ENCODE results near the gene PHF2.
"Not testable (repeated sequence)": the region's sequence is repeated elsewhere in the genome, so short reads cannot be mapped to it uniquely, and the experiment has no call there.

PHF2 gene

DNA sequence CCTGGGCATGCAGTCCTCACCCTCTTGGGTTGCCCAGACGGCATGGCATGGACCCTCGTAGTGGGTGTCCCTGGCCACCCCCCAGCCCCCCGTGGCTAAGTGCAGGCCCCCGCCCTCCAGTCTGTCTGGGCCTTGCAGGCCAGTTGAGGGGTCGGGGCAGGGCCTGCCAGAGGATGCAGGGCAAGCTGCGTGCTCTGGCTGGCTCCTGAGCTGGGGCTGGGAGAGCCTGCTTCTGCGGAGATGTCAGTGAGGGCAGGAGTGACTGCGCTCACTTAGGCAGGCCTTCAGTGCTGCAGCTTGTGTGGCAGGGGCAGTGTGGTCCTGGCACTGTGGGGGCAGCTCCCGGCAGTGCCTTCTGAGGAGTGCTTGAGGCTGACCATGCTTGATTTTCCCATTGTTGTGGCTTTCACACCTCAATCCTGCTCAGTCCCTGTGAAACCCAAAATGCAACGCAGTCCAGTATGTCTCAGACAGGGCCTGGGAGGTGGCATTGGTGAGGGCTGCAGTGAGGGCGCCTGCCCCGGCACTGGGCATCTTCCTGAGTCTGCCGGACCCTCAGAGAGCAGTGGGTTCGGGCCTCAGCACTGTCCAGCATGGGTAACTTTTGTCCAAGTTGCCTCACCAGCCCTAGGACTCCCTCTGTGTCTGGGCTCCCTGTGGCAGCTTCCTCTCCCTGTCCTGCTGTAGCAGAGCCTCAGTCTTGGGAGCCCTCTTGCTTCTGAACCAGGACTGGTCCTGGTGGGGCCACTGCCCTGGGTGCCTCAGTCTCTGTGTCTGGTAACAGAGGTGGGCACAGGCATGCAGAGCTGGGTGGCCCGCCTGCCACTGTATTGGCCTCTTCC is 93.0 kb downstream of the PHF2 start:
- no peak for DNase-seq

DNA sequence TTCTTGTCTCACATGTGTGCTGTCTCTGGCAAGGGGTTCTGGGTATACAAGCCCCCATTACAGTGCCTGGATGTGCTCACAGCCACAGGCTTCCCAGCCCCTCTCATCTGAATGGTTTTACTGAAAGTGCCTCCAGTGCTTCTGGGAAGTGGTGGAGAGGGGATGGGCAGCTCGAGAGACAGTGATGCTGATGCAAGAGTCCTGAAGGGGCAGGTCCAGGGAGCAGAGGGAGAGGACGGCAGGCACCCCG is 93.5 kb downstream of the PHF2 start:
- no peak for DNase-seq

DNA sequence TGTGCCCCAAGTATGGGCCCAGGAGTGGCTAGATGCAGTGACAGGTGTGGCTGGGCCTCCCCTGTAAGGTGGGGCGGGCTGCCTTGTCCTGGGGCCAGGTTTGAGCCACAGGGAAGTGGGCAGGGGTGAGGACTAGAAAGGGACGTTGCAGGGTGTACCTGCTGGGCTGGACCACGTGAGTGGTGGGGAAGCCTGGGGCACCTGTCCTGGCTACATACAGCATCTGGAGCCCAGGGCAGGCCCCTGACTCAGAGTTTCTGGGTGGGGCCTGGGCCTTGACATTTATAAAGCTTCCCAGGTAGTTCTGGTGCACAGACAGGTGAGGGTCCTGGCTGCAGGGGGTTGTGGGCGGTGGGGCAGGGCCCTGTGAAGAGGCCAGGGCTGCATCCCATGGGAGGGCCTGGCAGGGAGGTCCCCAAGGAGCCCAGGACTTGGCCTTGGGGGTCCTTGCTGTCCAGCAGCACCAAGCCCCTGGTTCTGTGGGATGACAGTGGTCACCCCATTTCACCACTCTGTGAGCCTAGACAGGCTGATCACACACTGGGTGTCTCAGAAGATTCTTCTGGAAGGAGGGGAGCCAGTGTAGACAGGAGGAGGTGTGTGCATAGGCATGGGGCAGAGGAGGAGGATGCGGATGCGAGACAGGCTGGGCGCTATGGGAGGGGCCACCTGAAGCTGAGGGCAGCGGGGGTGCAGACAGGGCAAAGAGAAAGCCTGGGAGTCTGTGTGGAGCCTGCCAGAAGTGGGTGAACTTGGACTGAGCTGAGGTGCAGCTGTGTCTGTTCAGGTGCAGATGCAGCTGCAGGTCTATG is 94.0 kb downstream of the PHF2 start:
- DNase-seq, result no peak

DNA sequence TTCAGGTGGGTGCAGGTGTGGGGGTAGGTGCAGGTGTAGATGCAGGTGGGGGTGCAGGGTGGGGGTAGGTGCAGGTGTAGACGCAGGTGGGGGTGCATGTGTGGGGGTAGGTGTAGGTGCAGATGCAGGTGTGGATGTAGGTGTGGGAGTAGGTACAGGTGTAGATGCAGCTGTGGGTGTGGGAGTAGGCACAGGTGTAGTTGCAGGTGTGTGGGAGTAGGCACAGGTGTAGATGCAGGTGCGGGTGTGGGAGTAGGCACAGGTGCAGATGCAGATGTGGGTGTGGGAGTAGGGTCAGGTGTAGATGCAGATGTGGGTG is 94.6 kb downstream of the PHF2 start:
- no peak for DNase-seq

DNA sequence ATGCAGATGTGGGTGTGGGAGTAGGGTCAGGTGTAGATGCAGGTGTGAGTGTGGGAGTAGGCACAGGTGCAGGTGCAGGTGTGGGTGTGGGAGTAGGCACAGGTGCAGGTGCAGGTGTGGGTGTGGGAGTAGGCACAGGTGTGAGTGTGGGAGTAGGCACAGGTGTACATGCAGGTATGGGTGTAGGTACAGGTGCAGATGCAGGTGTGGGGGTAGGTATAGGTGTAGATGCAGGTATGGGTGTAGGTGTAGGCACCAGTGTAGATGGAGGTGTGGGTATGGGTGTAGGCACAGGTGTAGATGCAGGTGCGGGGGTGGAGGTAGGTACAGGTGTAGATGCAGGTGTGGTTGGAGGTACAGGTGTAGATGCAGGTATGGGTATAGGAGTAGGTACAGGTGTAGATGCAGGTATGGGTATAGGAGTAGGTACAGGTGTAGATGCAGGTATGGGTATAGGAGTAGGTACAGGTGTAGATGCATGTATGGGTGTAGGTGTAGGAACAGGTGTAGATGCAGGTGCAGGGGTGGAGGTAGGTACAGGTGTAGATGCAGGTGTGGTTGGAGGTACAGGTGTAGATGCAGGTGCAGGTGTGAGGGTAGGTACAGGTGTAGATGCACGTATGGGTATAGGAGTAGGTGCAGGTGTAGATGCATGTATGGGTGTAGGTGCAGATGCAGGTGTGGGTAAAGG is 96.1 kb downstream of the PHF2 start:
- DNase-seq, result not testable (repeated sequence)

DNA sequence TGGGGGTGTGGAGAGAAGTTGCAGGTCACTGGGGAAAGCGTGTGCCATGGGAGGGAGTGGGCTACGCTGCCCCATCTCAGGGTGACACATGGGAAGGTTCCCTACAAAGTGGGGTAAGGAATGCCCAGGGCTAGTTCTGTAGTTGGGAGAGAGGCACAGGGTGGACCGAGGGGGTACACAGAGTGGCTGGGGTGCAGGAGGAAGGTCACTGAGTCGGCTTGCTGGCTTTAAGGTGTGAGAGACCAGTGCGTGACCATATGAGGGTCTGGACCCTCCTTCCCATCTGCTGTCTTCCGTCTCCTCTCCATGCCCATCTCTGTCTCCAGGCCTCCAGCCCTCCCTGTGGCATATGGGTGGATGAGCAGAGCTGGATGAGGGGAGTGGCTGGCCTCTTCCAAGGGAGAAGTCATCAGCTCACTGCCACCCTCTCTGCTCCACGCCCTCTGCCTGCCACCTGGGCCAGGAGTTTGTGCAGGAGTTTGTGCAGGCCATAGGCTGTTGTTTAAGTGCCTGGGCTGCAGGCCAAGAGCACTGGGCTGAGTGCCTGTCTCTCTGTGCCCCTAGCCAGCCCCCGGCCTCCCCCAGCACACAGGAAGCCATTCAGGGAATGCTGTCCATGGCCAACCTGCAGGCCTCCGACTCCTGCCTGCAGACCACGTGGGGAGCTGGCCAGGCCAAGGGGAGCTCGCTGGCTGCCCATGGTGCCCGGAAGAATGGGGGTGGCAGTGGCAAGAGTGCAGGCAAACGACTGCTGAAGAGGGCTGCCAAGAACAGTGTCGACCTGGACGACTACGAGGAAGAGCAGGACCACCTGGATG is 96.8 kb downstream of the PHF2 start:
- no peak for DNase-seq

DNA sequence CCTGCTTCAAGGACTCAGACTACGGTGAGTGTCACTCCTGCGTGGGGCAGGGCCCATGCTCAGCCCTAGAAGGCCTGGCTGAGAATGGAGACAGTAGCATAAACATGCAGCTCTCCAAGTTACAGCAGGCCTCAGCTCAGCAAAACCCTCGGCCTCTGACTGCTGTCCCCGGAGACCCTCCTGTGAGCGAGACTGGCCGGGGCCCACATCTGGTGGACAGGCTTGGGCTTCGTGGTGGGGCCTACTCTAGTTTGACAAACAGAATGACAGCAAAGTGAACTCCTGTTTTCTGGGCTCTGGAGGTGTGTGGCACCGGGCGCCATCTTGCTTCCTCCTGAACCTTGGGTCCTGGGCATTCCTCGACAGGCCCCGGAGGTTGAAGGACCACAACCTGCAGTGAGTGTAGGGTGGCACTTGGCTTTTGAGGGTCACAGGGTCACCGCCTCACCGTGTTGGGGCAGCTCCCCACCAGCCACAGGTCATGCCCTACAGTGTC is 97.5 kb downstream of the PHF2 start:
- no peak for DNase-seq

DNA sequence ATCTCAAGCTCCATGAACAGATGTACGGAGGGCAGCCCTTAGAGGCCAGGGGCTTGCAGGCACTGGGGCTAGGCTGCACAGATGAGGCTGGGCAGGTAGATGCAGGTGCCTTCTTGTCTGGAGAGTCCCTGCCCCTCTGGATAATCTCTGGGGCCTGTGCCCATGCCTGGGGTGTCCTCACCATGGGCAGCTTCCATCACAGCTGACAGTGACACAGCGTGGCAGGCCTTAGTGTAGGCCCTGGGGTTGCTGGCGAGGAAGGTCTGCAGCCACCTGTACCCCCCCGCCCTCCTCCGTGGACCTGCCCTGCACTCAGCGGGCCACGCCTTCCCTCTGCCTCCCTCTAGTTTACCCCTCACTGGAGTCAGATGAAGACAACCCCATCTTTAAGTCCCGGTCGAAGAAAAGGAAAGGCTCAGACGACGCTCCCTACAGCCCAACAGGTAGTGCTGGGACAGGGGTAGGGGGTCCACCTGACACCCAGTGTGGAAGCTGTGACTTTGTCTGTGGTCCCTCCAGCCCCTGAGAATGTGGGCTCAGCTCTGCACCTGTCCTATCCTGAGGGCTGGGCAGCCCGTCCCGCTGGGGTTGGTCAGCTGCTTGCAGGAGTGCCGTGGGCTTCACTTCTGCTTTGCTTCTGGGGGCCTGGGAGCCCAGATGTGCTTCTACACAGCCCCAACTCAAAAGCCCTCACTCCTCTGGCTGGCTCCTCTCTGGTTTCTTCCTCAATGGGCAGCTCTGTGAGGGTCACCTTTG is 98.4 kb downstream of the PHF2 start:
- no peak for DNase-seq

DNA sequence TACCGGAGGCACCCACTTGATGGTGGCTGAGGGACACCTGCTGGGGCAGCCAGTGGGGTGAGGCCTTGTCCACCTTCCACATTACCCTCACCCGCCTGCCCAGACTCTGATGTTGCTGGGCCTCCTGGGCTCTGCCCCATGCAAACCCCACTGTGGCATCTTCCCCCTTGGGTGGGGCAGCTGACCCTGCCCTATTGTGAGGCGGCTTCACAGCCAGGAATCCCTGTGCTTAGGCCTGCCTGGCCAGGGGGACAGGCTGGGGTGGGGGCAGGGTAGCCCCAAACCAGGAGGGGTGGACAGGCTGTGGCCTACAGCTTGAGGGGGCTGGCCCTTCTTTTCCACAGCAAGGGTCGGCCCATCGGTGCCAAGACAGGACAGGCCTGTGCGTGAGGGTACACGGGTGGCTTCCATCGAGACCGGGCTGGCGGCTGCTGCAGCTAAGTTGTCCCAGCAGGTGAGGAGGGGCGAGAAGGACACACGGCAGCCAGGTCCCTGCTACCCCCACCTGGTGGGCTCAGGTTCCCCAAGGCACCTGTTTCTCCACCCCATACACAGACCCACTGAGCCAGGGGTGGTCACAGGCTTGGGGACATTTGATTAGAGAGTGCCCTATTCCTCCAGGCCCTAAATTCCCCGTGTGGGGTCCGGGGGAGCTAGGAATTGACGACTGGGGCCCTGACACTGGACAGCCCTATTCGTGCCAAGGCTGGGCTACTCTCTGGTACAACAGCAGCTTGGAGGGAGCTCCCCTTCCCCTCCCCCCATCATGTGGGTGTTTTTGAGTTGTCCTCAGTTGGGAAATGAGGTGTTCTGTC is 99.2 kb downstream of the PHF2 start:
- no peak for DNase-seq

DNA sequence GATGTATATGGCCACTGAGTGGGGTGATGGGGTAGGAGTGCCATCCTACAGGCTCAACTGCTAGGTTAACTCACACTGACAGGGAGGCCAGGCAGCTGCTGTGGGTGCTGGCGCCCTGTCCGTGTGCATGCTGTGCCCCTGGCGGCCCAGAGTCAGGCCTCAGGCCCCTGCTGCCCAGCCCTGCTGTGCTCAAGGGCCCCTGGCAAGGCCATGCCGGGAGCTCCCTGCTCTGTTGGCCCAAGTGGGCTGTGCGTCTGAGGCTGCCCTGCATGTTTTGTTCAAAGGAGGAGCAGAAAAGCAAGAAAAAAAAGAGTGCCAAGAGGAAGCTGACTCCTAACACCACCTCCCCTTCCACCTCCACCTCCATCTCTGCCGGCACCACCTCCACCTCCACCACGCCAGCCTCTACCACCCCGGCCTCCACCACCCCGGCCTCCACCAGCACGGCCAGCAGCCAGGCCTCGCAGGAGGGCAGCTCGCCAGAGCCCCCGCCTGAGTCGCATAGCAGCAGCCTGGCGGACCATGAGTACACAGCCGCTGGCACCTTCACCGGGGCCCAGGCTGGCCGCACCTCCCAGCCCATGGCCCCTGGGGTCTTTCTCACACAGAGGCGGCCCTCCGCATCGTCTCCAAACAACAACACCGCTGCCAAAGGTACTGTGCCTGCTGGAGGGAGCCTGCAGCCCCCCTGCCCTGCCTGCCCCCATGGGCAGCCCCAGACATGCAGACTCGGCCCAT is 100.1 kb downstream of the PHF2 start:
- no peak for DNase-seq

DNA sequence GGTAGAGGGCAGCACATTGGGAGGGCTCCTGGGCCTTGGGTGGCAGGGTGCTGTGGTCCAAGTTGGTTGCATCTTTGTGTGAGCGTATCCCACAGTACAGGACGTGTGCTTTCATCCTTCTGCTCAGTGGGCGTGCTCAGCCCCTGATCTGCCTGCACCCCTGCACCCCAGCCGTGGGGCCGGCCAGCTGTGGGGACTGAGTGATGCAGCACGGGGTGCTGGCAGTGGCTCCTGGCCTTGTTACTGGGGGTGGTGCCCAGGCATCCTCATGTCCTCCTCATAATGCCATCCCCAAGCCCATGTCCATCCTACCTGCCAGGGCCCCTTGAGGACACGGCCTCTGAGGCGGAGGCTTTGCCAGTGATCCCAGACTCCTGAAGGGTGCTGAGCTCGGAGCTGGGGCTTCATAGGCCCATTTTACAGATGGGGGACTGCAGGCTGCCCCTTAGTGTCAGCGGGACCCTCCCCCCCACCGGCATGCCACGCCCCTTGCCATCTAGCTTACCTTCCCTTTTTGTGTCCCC is 100.7 kb downstream of the PHF2 start:
- DNase-seq, result no peak

DNA sequence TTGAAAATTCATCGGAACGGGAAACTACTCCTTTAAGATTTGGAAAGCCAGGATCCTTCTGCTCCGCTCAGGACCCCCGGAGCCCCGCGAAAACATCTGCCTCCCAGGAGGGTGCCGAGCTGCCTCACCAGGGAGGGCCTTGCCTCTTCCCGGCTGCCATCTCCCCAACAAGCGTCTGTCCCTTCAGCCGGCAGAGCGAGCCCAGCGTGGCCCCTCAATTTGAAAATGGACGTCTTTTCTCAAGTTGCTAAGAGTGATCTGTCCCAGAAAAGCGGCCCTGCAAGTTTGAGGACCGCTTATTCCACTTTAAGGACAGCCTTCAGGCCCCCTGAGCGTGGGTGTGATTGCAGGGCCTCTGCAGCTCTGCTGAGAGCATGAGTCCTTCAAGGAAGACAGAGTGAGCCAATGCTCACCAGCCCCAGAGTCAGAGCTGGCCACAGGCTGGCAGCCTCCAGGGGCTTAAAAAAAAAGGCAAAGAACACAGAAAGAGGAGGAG is 101.3 kb downstream of the PHF2 start:
- no peak for DNase-seq

DNA sequence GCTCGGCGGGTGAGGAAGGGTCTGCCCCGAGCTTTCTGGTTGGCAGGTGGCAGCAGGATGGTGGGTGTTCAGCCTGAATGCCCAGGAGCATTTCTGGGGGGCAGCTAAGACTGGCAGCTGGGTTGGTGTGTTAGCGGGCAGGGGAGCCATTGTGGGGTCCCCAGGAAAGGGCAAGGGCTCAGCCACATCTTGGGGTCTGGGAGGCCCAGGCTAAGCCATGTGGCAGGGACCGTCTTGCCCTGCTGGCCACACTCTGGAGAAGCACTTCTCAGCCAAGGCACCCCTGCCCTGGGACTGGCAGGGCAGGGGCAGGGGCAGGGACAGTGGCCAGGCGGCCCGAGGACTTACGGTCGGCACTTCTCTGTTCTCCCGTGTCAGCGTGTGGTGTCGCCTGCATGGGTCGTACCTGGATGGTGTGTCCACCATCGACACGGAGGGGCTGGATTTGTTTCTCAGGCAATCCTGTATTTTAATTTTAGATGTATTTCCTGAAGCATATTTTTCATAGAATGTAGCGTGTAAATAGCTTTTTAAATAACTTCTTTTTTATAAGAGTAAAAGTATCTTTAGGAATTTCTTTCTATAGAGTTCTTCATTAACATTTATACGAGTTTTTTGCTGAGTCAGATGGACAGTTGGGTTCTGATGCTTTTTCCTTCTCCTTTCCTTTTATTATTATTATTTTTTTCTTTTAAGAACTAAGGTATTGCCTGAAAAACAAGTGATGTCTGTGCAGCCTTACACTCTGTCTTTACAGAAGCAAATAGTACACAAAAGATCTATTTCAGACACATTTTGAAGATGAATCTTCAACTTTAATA is 102.0 kb downstream of the PHF2 start:
- DNase-seq, result no peak

DNA sequence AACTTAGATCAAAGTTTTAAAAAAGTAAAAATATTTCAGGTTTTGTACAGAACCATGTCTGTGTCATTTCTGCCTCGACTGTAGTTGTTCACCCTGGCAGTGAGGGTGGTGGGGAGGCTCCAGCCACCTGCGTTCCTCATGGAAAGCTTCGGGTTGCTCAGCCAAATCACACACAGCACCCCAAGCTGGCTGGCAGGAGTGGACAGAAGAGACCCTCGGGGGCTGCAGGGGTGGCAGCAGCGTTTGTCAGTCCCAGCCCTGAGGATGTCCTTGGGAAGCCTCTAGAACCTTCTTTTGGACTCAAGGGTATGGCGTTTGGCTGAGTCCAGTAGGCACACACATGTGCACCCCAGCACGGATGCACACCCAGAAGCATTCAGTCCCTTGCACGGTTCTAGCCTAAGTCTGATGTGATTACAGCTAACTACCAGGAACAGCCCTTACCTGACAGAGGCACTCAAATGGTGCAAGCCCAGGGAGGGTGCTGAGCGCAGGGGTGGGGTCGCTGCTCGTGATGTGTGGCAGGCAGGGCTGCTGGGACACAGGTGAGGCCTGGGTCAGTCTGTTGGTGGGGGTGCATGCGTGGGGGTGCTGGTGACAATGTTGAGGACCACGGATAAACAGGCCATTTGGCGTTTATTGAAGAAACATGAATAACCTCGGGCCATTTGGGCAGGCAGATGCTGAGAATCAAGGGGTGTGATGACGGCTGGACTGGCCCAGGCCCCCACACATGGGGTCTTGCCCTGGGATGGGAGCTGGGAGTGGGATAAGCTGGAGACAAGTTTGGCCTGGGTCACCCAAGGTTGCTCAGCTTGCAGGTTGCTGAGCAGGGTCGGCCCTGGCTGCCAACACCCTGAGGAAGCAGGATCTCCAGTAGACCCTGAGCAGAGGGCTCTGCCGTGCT is 103.4 kb downstream of the PHF2 start:
- no peak for DNase-seq

DNA sequence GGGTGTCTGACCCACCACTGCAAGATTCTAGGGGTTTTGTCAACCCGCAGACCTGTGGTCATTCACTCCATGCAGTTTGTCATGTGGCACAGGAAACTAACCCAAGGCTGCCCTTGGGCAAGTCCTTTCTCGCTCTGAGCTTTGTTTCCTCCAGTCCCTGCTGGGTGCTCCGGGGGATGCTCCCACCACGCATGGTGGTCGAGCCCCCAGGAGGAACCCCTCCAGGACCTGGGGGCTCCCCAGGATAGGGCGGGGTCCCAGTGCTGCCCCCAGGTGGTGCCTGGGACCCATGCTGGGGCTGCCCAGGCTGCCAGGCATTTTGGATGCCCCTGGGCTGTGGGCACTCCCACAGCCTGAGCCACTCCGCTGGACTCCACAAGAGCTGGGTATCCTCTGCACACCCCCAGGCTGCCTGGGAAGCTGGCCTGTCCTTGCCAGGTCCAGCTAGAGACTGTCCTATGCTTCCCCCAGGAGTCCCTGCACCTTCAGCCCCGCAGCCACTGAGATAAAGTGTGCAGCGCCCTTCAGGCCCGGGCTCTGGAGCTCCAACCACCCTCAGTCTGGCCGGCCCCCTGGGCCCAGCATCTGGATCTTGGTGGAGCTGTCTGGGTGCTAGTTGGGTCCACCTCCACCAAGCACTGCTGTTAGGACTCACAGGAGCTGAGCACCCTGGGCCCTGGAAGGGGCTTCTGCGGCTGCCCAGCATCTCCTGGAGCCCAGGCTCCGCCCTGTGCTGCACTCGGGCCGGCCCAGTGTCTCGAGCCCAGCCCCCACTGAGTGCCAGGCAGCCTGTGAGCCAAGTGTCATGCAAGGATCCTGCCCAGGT is 104.3 kb downstream of the PHF2 start:
- DNase-seq, result no peak

DNA sequence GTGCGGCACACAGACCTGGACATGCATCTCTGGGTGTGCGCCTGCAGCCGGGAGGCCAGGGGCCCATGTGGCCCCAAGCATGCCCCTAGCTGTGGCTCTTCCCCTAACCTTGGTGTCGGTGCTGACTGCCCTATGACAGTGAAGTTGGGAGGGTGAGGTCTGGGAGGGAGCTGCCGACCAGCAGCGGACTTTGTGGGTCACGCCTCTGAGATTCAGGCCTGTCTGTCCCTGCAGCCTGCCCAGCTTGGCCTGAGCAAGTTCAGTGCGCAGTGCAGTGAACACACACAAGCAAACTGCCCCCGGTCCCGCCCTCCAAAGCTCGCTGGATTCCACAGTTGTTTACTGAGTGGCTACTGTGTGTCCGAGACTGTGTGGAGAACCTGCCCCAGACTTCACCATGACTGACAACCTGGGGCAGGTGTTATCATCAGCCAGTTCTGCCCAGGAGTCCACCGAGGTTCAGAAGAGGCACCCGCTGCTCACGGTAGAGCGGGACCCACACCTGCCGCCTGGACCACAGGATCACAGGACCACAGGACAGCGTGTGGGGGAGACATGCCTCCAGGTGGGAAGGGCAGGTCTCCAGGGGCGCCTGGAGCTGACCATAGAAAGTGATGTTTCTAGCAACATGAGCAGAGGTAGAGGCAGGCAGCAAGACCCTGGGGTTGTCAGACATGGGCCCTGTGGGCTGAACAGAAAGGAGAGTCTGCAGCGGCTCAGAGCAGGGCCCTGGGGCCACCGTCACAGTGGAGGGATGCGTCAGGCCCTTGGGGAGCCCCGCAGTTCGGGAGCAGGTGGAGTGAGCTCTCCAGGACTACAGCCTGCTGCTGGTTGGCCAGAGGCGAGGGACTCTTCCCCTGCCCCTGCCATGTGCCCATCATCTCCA is 105.1 kb downstream of the PHF2 start:
- DNase-seq, result no peak
